GM19099 (cell line): ENCODE results near the gene KISS1.

Experiments
- POLR2A ChIP-seq: IDR thresholded peaks from 3 replicates; pipeline ENCODE4 v1.6.1; 2011; ENCODE audit warnings: low read depth; ENCODE audit not compliant: insufficient read length; ENCODE audit errors: extremely low read depth

The KISS1 gene

GRCh38 chr1:204196068-204196795, at the start of gene KISS1:
KISS1 (minus strand) TSS chr1:204196491; CDS start chr1:204192876, 3,615 bp downstream.
- no peak for TF ChIP-seq POLR2A

GRCh38 chr1:204242920-204243319, 46.6 kb upstream of the KISS1 start:
- TF ChIP-seq POLR2A = no peak

GRCh38 chr1:204241914-204242313, 45.6 kb upstream of the KISS1 start:
- TF ChIP-seq POLR2A = no peak

GRCh38 chr1:204241050-204241449, 44.8 kb upstream of the KISS1 start:
- no peak for TF ChIP-seq POLR2A

GRCh38 chr1:204240233-204240632, 43.9 kb upstream of the KISS1 start:
- TF ChIP-seq POLR2A = no peak

- no peak for TF ChIP-seq POLR2A
Observed at GRCh38 chr1:204232526-204232925, 36.2 kb upstream of the KISS1 start.

GRCh38 chr1:204230211-204230610, 33.9 kb upstream of the KISS1 start:
- TF ChIP-seq POLR2A = no peak

GRCh38 chr1:204228896-204229295, 32.6 kb upstream of the KISS1 start:
- no peak for TF ChIP-seq POLR2A

- TF ChIP-seq POLR2A = no peak
Observed at GRCh38 chr1:204227996-204228785, 31.9 kb upstream of the KISS1 start.

GRCh38 chr1:204227351-204227750, 31.1 kb upstream of the KISS1 start:
- no peak for TF ChIP-seq POLR2A

GRCh38 chr1:204225841-204226735, 29.8 kb upstream of the KISS1 start:
- TF ChIP-seq POLR2A = no peak

GRCh38 chr1:204224655-204225054, 28.4 kb upstream of the KISS1 start:
- no peak for TF ChIP-seq POLR2A

GRCh38 chr1:204223129-204223860, 27.0 kb upstream of the KISS1 start:
- TF ChIP-seq POLR2A = no peak

GRCh38 chr1:204222764-204223055, 26.4 kb upstream of the KISS1 start:
- TF ChIP-seq POLR2A = no peak
